NCI-H524 treated with DMSO at 0.1 percent for 48 hours (cell line): ENCODE data around the gene DPY19L3.
"Not testable (repeated sequence)": the region's sequence is repeated elsewhere in the genome, so short reads cannot be mapped to it uniquely, and the experiment has no call there.

Experiments
- DNase-seq: peaks from one replicate; lab custom pipeline; 2025; lab: John Stamatoyannopoulos, UW

Gene DPY19L3

DNA sequence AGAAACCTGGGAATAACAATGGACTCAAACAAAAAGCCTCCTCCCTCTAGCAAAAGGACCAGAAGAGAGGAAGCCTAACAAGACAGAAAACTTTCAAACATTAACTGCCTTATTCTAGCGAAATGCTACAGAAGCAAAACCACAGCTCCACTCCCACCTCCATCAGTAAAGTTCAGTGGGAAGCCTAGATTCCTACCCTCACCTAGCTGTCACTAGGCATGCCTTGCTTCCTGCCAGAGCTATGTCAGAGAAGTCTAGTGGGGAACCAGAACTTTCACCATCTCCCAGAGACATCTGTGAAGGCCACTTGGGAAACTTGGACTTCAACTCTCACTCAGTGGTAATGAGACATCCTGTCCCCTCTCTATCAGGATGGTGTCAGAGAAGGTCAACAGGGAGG is 37.1 kb downstream of the DPY19L3 start:
- DNase-seq, result no peak

DNA sequence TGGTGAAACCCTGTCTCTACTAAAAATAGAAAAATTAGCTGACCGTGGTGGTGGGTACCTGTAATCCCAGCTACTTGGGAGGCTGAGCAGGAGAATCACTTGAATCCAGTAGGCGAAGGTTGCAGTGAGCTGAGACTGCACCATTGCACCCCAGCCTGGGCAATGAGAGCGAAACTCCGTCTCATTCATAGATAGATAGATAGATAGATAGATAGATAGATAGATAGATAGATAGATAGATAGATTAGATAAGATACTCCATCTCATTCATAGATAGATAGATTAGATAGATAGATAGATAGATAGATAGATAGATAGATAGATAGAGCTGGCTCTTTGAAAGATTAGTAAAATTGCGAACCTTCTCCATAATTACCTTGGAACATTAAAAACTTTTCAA is 42.0 kb downstream of the DPY19L3 start:
- not testable (repeated sequence) for DNase-seq

DNA sequence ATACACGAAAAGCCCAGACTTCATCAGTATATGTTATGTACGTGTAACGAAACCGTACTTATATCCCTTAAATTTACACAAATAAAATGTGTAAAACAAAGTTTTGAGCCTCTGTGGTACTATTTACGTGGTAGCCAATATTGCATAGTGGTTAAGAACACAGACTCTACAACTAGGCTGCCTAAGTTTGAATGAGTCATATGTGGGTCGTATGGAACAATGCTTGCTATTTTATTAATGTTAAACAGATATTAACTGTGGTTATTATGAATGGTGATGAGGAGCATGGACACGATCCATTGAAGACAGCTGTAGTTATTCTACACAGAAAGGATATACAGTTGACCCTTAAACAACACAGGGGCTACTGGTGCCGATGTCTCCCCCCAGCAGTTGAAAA is 42.5 kb downstream of the DPY19L3 start:
- no peak for DNase-seq

DNA sequence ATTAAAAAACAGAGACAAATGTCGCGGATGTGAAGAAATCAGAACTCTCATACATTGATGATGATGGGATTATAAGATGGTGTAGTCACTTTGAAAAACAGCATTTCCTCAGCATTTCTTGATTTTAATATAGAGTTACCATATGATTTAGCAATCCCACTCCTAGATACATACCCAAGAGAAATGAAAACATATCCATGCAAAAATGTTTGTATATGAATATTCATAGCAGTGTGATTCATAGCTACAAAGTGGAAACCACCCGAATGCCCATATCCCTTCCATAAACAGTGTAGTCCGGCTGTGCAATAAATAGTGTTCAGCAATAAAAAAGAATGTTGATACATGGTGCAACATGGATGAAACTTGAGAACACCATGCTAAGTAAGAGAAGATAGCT is 44.6 kb downstream of the DPY19L3 start:
- no peak for DNase-seq

DNA sequence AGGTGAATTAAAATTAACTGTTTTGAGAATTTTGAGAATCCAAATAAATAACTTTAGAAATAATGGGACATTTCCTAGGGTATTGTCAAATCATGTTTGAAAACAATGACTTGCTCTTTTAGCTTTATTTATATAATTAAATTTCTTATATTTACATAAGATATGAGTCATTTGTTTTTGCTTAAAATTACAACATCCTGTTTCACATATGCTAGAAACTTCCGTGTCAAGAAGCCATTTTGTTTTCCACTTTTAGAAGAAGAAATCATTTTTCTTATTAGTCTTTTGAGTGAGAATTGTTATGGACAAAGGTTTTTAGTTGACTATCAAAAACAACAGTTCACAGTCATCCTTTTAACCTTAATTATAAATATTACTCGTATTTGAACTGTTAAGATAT is 48.2 kb downstream of the DPY19L3 start:
- no peak for DNase-seq

DNA sequence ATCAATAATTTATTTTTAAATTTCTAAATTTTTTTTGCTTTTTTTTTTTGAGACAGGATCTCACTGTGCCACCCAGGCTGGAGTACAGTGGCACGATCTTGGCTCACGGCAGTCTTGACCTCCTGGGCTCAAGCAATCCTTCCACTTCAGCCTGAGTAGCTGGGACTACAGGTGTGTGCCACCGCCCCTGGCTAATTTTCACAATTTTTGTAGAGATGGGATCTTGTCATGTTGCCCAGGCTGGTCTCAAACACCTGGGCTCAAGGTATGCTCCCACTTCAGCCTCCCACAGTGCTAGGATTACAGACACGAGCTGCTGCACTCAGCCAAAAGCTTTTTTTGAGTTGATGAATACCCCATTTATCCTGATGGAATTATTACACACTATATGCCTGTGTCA is 50.8 kb downstream of the DPY19L3 start:
- DNase-seq, result no peak

DNA sequence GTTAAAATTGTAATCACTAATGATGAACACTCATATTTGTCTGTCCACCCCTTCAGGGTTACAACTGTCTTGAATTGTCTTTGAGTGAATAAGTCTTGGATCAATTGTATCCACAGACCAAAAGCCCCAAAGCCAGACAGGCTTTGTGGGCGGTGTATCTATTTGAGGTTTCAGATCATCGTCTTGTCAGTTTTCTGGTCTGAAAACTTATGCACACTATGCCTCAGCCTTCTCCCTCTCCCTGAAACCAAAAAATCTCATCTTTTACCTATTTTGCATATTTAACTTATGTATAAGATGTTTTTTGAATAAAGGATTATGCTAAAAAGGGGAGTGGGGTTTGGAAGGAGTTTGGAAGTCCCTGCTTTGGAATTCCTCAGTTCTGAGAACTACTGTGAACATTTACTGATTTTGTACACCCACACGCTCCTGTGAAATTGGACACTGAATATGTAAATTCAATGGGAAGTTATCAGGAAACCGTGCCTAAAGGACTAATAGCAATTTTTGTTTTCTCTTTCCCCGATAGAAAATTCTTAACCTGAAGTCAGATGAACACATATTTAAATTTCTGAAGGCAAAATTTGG is 52.1 kb downstream of the DPY19L3 start:
- DNase-seq, result no peak

DNA sequence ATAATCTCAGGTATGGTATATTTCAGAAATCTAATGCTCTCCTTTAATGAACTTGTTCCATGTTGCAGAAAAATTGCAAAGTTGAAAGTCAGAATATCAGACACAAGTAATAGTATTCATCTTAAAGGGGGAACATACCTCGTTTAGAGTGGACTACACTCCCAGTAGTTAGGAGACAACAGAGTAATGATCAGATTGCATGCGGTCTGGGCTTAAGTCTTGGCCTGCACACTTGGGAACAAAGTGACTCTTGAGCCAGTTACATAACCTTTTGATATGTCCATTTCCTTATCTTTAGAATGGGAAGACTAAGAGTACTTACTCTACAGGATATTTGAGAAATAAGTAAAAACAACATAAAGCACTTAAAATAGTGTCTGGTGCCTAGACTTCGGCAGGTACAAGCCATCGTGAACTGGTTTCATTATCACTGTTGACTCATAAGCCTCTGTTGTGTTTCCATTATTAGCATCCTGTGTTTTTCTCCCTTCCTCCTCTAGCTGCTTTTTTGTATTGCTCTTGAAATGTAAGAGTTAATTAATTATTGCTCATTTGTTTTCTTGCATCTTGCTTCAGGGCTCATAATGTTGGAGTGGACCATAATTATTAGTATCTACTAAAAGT is 53.0 kb downstream of the DPY19L3 start:
- no peak for DNase-seq

DNA sequence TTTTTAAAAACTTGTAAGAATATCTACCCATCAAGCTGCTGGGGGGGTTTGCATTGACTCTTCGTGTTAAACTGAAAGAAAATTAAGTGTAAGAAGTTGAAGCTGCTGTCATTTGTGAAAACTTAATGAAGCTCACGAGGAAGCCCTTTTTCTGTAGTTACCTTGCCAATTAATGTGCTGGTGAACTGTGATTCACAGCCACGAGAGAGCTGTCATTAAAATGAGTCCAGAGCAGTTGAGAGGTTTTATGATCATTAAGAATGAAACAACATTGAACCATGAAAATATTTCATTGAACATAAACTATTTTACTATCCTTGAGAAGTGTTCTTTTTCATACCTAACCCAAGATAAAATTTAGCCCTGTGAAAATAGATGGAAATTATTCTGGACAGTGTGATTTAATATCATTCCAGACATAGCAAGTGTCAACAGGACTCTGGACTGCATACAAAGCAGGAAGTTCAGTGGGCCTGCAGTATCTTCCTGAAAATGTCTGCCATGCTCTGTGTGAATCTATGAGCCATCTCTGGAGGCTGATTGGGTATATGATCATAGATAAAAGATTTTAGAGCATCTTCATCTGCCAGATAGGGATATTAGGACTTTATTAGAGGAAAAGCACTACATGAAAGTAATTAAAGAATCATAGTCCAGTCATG is 53.8 kb downstream of the DPY19L3 start:
- no peak for DNase-seq

DNA sequence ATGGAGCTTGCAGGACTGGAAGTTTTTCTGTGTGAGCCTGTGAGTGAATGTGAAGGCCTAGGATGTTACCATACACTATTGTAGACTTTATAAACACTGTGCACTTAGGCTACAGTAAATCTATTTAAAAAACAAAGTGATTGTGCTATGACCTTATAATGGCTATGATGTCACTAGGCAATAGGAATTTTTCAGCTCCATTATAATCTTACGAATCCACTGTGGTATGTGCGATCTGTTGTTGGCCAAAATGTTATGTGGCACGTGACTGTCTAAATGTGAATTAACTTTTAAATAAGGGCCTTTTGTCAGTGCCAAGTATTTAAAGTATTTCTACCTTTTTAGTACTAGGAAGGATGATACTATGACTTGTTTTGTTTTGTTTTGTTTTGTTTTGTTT is 54.9 kb downstream of the DPY19L3 start:
- DNase-seq, result no peak

DNA sequence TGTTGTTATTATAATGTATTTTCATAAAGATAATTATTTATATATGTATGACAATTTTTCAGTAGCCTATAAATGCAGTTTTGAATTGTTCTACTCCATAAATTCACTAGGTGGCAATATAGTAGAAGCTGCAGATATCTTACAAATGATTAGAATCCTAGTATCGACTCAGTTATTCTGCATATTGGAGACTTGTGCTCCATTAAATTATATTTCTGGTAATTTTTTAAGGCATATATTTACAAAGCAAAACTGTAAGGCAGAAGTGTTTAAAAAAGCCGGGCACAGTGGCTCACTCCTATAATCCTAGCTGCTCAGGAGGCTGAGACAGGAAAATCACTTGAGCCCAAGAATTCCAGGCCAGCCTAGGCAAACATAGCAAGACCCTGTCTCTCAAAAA is 58.7 kb downstream of the DPY19L3 start:
- no peak for DNase-seq

DNA sequence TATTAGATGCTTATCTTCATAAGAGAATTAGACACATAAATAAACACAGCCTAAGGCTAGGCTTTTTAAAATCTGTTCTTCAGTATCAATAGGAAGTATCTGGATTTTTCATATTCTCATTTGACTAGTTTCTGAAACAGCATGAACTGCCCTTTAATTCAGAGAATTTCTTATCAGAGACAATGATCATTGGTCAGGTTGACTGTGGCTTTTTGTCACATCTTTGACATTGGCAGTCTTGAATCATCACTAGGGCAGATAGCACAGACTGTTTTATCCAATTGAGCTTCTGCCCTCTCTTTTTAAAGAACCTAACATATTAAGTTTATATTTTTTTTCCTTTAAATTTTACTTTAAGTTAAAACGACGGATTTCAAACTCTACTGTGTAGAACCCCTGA is 59.6 kb downstream of the DPY19L3 start:
- no peak for DNase-seq

DNA sequence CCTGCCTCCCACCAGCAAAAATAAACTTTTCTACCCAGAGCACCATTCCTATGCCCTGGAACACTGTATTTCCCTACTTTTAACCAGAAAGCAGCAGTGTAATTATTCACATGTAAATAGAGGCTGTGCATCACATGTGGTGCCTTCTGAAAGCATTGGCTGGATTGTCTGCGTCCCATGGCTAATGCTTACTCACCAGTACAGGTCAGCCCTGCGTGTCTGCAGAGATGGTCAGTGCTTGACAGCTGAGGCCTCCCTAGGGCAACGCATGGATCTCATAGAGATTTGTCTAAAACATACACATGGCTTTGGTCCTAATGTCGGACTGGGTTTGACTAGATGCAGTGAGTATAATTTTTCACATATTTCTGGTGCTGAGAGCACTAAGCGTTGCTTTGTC is 64.2 kb downstream of the DPY19L3 start:
- no peak for DNase-seq

DNA sequence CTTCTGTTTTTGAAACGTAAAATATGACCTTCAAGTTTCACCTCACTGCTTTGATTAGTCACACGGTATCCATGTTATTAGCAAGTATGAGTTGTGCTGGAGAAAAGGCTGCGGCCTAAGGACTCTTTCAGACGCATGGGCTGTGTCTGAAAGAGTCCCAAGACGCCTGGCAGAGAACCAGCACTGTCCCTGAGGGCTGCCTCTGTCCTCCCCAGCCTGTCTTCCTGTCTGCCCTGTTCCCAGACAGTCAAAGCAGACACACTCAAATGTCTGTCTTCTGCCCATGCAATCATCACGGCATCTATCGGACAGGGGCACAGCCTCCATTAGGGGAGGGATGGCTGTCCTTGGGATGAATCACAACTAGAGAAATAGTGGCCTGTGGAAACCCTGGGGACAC is 65.5 kb downstream of the DPY19L3 start:
- no peak for DNase-seq

DNA sequence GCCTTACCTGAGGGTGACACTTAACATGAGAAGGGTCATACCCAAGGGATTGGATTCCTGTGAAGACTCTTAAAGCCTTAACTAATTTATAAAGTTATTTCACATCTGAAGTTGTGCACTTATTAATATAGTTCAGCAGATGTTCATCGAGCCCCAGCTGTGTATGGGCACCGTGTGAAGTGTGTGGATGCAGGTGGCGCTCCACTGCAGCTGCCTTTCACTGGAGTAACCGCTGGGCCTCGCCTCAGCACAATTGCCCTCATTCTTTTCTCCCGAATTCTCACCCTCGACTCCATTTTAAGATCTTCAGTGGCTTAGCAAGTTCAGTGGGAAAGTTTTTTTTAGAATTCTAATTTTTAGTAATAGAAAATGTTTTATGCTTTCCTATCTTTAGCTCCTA is 66.2 kb downstream of the DPY19L3 start:
- no peak for DNase-seq

DNA sequence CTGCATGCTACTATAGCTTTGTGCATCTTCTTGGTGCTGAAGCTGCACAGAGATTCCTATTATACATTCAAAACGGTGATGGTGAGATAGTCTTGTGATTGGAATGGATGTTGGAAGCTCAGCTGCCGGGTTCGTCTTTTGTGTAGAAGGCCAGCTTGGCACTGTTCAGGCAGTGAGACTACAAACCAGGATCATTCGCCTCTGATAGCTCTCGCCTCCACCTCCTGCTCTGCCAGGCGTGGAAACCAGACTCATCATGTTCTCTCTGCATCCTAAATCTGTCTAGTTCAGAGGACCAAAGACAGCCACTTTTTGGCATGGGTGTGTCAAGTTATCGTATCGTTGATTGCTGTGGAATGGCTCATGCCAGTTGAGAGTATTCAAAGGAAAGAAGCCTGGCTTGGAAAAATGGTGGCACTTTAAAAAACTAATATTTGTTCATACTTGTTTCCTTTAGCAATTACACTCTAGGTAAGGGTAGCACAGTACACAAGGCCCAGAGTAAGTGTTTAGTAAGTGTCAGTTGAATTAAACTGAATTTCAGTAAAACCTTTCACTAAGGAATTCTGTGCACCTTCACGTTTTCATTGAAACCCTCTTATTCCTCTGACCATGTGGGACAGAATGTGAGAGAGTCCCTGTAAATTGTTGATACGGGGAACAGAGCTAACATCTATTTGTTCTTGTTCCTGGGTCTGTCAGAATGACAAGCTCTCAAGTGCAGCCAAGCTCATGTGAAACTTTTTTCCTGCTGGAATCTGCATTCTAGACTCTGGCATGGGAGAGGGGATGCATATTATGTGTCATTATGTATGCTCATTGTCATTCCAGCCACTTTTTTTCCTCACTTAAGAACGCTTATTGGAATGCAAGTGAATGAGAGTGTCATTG is 69.8 kb downstream of the DPY19L3 start:
- DNase-seq, result no peak

DNA sequence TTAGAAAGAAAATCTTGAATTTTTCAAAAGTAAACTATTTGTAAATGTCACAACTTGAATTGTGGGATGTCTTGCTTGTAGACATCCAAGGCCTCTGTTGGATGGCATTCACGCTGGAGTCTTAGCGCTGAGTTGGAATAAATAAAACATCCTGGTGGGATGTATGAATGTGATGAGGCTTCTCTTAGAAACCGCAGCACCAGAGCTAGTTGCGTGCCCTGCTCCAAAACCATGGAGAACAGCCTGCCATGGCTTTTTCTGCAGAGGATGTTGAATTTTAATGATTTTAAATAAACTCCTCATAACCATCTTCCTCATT is 70.4 kb downstream of the DPY19L3 start:
- DNase-seq, result no peak

DNA sequence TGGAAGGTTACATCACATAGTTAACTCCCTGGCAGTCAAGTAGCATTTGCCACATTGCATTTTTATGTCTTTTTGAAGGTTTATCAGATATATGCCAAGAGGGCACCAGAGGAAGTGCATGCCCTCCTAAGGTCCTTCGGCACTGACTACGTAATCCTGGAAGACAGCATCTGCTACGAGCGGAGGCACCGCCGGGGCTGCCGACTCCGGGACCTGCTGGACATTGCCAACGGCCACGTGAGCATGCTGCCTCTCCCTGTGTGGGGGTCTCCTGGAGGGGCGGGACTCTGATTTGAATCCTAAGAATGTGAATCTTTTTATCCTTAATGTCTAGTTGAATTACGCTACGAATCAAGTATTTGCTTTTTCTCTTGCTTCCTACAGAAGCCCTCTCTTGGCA is 74.8 kb downstream of the DPY19L3 start:
- no peak for DNase-seq

DNA sequence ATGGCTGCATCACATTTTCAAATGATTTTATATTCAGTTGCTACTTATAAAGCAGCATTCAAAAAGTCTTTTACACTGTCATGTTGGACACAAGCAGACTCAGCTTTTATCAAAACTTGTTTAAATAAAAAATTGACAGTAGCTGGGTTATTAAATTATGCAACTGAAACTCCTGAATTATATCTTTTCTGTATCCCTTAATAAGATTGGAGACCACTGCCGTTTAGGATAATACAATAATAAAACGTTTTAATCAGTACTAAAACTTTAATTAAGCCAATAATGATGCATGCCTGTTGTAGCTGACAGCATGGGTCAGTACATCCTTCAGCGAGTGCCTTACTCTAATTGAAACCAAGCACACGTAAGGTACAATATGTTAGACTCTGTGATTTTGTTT is 78.0 kb downstream of the DPY19L3 start:
- no peak for DNase-seq

DNA sequence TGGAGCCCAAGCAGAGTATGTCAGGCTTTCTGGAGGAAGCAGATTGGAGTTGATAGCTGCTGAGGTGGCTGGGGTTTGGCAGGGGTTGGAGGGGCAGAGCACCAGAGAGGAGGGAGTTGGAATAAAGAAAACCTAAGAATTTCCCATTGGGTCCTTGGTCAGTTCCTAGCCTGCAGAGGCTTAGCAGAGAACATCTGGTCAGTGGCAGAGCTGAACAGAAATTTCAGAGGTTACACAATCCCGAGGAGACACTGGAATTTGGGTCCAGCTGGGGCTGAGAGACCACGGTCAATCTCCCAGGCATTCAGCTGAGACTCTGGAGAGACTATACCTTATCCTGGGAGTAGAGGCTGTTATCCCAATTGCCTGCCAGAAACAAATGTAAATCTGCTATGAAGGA is 84.4 kb downstream of the DPY19L3 start:
- DNase-seq, result no peak

DNA sequence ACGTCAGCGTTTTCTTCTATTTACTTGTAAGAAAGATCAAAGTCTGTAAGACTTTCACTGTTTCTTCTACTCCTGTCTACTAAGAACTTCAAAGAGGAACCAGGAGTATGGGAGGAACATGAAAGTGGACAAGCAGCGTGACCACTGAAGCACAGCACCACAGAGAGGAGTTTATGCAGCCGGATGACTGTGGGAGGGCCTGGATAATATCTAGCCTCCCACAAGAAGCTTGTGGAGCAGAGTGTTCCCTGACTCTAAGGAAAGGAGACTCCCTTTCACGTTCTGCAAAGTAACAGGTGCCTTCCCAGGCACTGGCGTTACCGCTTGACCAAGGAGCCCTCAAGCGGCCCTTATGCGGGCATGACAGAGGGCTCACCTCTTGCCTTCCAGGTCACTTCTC is 91.8 kb downstream of the DPY19L3 start:
- no peak for DNase-seq

DNA sequence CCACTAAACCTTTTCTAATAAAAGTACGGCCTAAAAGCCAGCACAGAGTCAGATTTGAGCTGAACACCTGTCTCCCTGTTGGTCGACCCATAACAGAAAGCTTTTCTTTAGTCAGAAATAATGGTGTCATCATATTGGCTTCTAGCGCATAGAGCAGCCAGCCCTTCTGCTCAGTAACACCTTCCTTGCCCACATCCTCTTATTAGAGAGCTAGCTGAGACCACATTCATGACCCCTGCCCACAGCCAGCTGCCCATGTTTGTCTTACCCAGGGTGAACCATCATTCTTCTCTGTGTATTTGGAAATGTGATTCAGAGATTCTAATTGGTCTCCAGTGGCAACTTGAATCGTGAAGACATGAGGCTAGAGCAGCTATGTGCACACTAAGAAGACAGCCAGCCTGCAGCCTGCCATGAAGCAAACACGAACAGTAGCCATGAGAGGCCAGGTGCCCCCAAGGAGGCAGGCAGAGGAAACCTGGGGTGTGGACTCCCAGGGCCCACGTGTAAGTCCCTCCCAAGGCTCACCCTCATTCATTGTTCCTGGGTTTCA is 93.2 kb downstream of the DPY19L3 start:
- no peak for DNase-seq

DNA sequence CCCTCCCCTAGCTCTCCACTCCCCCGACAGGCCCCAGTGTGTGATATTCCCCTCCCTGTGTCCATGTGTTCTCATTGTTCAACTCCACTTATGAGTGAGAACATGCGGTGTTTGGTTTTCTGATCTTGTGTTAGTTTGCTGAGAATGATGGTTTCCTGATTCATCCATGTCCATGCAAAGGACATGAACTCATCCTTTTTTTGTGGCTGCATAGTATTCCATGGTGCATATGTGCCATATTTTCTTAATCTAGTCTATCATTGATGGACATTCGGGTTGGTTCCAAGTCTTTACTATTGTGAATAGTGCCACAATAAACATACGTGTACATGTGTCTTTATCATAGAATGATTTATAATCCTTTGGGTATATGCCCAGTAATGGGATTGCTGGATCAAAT is 106.9 kb downstream of the DPY19L3 start:
- not testable (repeated sequence) for DNase-seq
